HCT116 (cell line): Measurements from ENCODE around the gene ALDH2.

Experiments used
- CBX3 ChIP-seq: IDR thresholded peaks from 2 replicates; pipeline ENCODE4 v1.6.1; 2012; ENCODE audit warnings: low read depth
- EZH2 ChIP-seq: fragments of 200-600 bp; sonication (generic); IDR thresholded peaks from 2 replicates; pipeline ENCODE4 v1.6.1; 2017; ENCODE audit warnings: antibody characterized with exemption, mixed run types
- JUND ChIP-seq: IDR thresholded peaks from 2 replicates; pipeline ENCODE4 v1.6.1; 2012
- POLR2A ChIP-seq: IDR thresholded peaks from 2 replicates; pipeline ENCODE4 v1.7.0; 2011; ENCODE audit warnings: borderline replicate concordance; ENCODE audit not compliant: insufficient read depth, insufficient read length; ENCODE audit errors: extremely low read depth
- POLR2AphosphoS5 ChIP-seq: IDR thresholded peaks from 2 replicates; pipeline ENCODE4 v1.6.1; 2011; ENCODE audit warnings: mild to moderate bottlenecking, low read depth, low read length, moderate library complexity
- TF ChIP-seq, protein P1 (sequence below): IDR thresholded peaks from 2 replicates; pipeline ENCODE4 v1.6.1; 2012
- TF ChIP-seq, protein P2 (sequence below), 3 experiments: fragments of 200-600 bp in 1 of 3; sonication (generic) in 1 of 3; IDR thresholded peaks in 2 of 3; conservative IDR thresholded peaks in 1 of 3; 2 replicates each; pipeline ENCODE4 v1.5.1; 2012 to 2017; ENCODE audit warnings: low read depth in 2 of 3, low read length in 2 of 3, antibody characterized with exemption in 1 of 3, borderline replicate concordance in 1 of 3, control low read depth in 1 of 3, mild to moderate bottlenecking in 1 of 3, mixed read lengths in 1 of 3, mixed run types in 1 of 3, moderate library complexity in 1 of 3; ENCODE audit not compliant: insufficient read depth in 1 of 3

GRCh38 chr12:111749391-111749790 lies 17.3 kb upstream of the ALDH2 start:
- TF ChIP-seq, protein P1, sequence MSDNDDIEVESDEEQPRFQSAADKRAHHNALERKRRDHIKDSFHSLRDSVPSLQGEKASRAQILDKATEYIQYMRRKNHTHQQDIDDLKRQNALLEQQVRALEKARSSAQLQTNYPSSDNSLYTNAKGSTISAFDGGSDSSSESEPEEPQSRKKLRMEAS = no peak
- TF ChIP-seq POLR2A (no peak), POLR2AphosphoS5 (no peak), CBX3 (no peak), EZH2 (no peak), JUND (no peak)
- TF ChIP-seq, protein P2, sequence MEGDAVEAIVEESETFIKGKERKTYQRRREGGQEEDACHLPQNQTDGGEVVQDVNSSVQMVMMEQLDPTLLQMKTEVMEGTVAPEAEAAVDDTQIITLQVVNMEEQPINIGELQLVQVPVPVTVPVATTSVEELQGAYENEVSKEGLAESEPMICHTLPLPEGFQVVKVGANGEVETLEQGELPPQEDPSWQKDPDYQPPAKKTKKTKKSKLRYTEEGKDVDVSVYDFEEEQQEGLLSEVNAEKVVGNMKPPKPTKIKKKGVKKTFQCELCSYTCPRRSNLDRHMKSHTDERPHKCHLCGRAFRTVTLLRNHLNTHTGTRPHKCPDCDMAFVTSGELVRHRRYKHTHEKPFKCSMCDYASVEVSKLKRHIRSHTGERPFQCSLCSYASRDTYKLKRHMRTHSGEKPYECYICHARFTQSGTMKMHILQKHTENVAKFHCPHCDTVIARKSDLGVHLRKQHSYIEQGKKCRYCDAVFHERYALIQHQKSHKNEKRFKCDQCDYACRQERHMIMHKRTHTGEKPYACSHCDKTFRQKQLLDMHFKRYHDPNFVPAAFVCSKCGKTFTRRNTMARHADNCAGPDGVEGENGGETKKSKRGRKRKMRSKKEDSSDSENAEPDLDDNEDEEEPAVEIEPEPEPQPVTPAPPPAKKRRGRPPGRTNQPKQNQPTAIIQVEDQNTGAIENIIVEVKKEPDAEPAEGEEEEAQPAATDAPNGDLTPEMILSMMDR (IDR thresholded peaks at IDR 0.05 in 2 of 3, conservative IDR thresholded peaks at IDR 0.05 in 1 of 3; ENCODE audit: borderline replicate concordance in 1 of 3, insufficient read depth in 1 of 3, low read depth in 2 of 3, low read length in 2 of 3) = no peak
